Lower lobe of right lung (tissue), 2 donors: ENCODE results near the gene TNNI2. TPM values are rescaled to one million over a fixed set of nuclear protein-coding genes. Genes with fewer than 3 reads are reported as not detected.
A peak's percentile ranks its signal among the peaks of the same experiment; 100 is the strongest.

ENCODE experiments used
- ATAC-seq, 2 donors: fragments of 200-7000 bp; cut with Tn5 transposase; one replicate each; pipeline ENCODE4 v1.9.1; 2020 to 2022; ENCODE audit warnings: mild to moderate bottlenecking in 2 of 2, moderate library complexity in 2 of 2
- DNase-seq: peaks from one replicate; pipeline ENCODE4 v3.0.0-alpha.2; 2020
- H3K27ac ChIP-seq: fragments of 200-600 bp; one replicate; pipeline ENCODE4 v1.8.0; 2022
- H3K27me3 ChIP-seq: fragments of 200-600 bp; one replicate; pipeline ENCODE4 v1.8.0; 2022; ENCODE audit warnings: low read depth
- H3K36me3 ChIP-seq: fragments of 200-600 bp; one replicate; pipeline ENCODE4 v1.8.0; 2022; ENCODE audit warnings: mild to moderate bottlenecking
- H3K4me1 ChIP-seq: fragments of 200-600 bp; one replicate; pipeline ENCODE4 v1.8.0; 2022
- H3K4me3 ChIP-seq: fragments of 200-600 bp; one replicate; pipeline ENCODE4 v1.8.0; 2022; ENCODE audit warnings: mild to moderate bottlenecking
- H3K9me3 ChIP-seq: fragments of 200-600 bp; one replicate; pipeline ENCODE4 v1.8.0; 2022
- intact Hi-C: fragments of 100-400 bp; cut with DNase I; formaldehyde crosslinking; loops from one replicate; pipeline ENCODE4 v1.11.0; 2022
- total RNA-seq: library from RNA; stranded (reverse); fragmentation: NEBNext Ultra II Directional; extraction: Animal tissue kit (Norgen Biotek cat#: 25700); gene quantifications from one replicate; pipeline ENCODE4 v1.2.1, GENCODE V29; 2021
- TF ChIP-seq, protein P1 (sequence below): fragments of 200-600 bp; IDR thresholded peaks from one replicate; pipeline ENCODE4 v1.8.0; 2022; ENCODE audit warnings: antibody characterized with exemption, mild to moderate bottlenecking
- donor health status: DM: no; HTN: yes; CAD: no; lungs with severe emphysema.

Gene TNNI2
- total RNA-seq, 1 donor from 2014 or later: 17.7 TPM

- peak; percentile 47 for DNase-seq
Measured at GRCh38 chr11:1879941-1880720, 41.4 kb downstream of the TNNI2 start.

GRCh38 chr11:1880746-1881441 is 42.1 kb downstream of the TNNI2 start:
- TF ChIP-seq, protein P1, sequence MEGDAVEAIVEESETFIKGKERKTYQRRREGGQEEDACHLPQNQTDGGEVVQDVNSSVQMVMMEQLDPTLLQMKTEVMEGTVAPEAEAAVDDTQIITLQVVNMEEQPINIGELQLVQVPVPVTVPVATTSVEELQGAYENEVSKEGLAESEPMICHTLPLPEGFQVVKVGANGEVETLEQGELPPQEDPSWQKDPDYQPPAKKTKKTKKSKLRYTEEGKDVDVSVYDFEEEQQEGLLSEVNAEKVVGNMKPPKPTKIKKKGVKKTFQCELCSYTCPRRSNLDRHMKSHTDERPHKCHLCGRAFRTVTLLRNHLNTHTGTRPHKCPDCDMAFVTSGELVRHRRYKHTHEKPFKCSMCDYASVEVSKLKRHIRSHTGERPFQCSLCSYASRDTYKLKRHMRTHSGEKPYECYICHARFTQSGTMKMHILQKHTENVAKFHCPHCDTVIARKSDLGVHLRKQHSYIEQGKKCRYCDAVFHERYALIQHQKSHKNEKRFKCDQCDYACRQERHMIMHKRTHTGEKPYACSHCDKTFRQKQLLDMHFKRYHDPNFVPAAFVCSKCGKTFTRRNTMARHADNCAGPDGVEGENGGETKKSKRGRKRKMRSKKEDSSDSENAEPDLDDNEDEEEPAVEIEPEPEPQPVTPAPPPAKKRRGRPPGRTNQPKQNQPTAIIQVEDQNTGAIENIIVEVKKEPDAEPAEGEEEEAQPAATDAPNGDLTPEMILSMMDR: no peak
- intact Hi-C loops: loop anchor here (5.0 kb wide), 1 partner anchor 271 kb away; no protein-coding TSS in a partner anchor
- DNase-seq: no peak
- H3K27me3 ChIP-seq: no peaks in the 10 kb centered on the region
- peaks cover 32% of the 10 kb centered on the region for H3K4me1 ChIP-seq
- H3K27ac ChIP-seq: peak overlapping the region; percentile 49
- H3K9me3 ChIP-seq: no peaks in the 10 kb centered on the region
- peak in 1 of 2 donors; percentile 2 for ATAC-seq
- no peak overlapping the region for H3K4me3 ChIP-seq
- peaks cover 12% of the 10 kb centered on the region for H3K36me3 ChIP-seq

More at GRCh38 chr11:1879941-1880720, 41.4 kb downstream of the TNNI2 start:
- Histone ChIP-seq H3K4me3 (no peak overlapping the region), H3K4me1 (peaks cover 32% of the 10 kb centered on the region), H3K9me3 (no peaks in the 10 kb centered on the region), H3K27me3 (no peaks in the 10 kb centered on the region), H3K36me3 (peaks cover 10% of the 10 kb centered on the region), H3K27ac (peak overlapping the region; percentile 49)
- ATAC-seq: no peak
- intact Hi-C loops: loop anchor here (5.0 kb wide), 1 partner anchor 272 kb away; no protein-coding TSS in a partner anchor
- TF ChIP-seq, protein P1: no peak

- TF ChIP-seq, protein P1: no peak
- Histone ChIP-seq H3K27me3 (no peaks in the 10 kb centered on the region), H3K4me3 (no peak overlapping the region), H3K9me3 (no peaks in the 10 kb centered on the region), H3K27ac (no peak overlapping the region), H3K4me1 (peaks cover 25% of the 10 kb centered on the region), H3K36me3 (peaks cover 16% of the 10 kb centered on the region)
- DNase-seq (no peak), ATAC-seq (peak; percentile 5 to 27)
- intact Hi-C loops: loop anchor here (5.0 kb wide), 1 partner anchor 271 kb away; no protein-coding TSS in a partner anchor
Measured at GRCh38 chr11:1881442-1882264, 42.9 kb downstream of the TNNI2 start.

- Histone ChIP-seq H3K4me1 (peaks cover 19% of the 10 kb centered on the region), H3K9me3 (no peaks in the 10 kb centered on the region), H3K4me3 (no peak overlapping the region), H3K36me3 (peaks cover 24% of the 10 kb centered on the region), H3K27me3 (no peaks in the 10 kb centered on the region), H3K27ac (no peak overlapping the region)
- intact Hi-C loops: loop anchor here (5.0 kb wide), 1 partner anchor 270 kb away; no protein-coding TSS in a partner anchor
- TF ChIP-seq, protein P1: peak; percentile 91
- DNase-seq (peak; percentile 88), ATAC-seq (peak; percentile 86 to 89)
Measured at GRCh38 chr11:1882265-1883238, 43.8 kb downstream of the TNNI2 start.
